Effector memory CD4-positive, alpha-beta T cell (primary cell): Measurements from ENCODE around the gene STAB1.

Experiments
- DNase-seq, 3 donors: peaks; one replicate each; pipeline ENCODE4 v3.0.0-alpha.2; 2020
- H3K27ac ChIP-seq: 2 replicates; pipeline ENCODE4 v1.7.0; 2013; ENCODE audit warnings: mild to moderate bottlenecking, low read length, moderate library complexity; ENCODE audit not compliant: insufficient read depth, poor library complexity, severe bottlenecking
- H3K27me3 ChIP-seq: replicated peaks from 2 replicates; pipeline ENCODE4 v1.7.0; 2013; ENCODE audit warnings: mild to moderate bottlenecking, low read length; ENCODE audit not compliant: insufficient read depth, control insufficient read depth, poor library complexity, severe bottlenecking
- H3K36me3 ChIP-seq: 2 replicates; pipeline ENCODE4 v1.7.0; 2013; ENCODE audit warnings: mild to moderate bottlenecking, low read length, moderate library complexity; ENCODE audit not compliant: control insufficient read depth, insufficient read depth
- H3K4me1 ChIP-seq: 2 replicates; pipeline ENCODE4 v1.7.0; 2013; ENCODE audit warnings: low read length, mild to moderate bottlenecking; ENCODE audit not compliant: control insufficient read depth, insufficient read depth, poor library complexity, severe bottlenecking
- H3K4me3 ChIP-seq: 2 replicates; pipeline ENCODE4 v1.7.0; 2013; ENCODE audit warnings: low read length, low read depth, mild to moderate bottlenecking; ENCODE audit not compliant: insufficient read depth, poor library complexity, severe bottlenecking
- H3K9me3 ChIP-seq: 2 replicates; pipeline ENCODE4 v1.7.0; 2013; ENCODE audit warnings: mild to moderate bottlenecking, low read length, moderate library complexity; ENCODE audit not compliant: control insufficient read depth

Gene STAB1

GRCh38 chr3:52461874-52462273, 33.3 kb upstream of the STAB1 start:
- Histone ChIP-seq H3K36me3 (peaks cover 36% of the 10 kb centered on the region), H3K4me1 (peaks cover under 1% of the 10 kb centered on the region), H3K4me3 (no peak overlapping the region), H3K27me3 (no peaks in the 10 kb centered on the region), H3K9me3 (no peaks in the 10 kb centered on the region), H3K27ac (no peak overlapping the region)
- no peak for DNase-seq

- Histone ChIP-seq H3K27ac (no peak overlapping the region), H3K9me3 (no peaks in the 10 kb centered on the region), H3K36me3 (peaks cover 34% of the 10 kb centered on the region), H3K4me1 (no peaks in the 10 kb centered on the region), H3K27me3 (no peaks in the 10 kb centered on the region), H3K4me3 (no peak overlapping the region)
- no peak for DNase-seq
These were observed 31.7 kb upstream of the STAB1 start for GRCh38 chr3:52463416-52463815.

GRCh38 chr3:52468336-52468735, 26.8 kb upstream of the STAB1 start:
- Histone ChIP-seq H3K27ac (no peak overlapping the region), H3K4me3 (no peak overlapping the region), H3K36me3 (peaks cover 42% of the 10 kb centered on the region), H3K4me1 (no peaks in the 10 kb centered on the region), H3K9me3 (no peaks in the 10 kb centered on the region), H3K27me3 (no peaks in the 10 kb centered on the region)
- no peak for DNase-seq

- DNase-seq, result no peak
- Histone ChIP-seq H3K9me3 (no peaks in the 10 kb centered on the region), H3K36me3 (peaks cover 48% of the 10 kb centered on the region), H3K27me3 (no peaks in the 10 kb centered on the region), H3K27ac (no peak overlapping the region), H3K4me3 (no peak overlapping the region), H3K4me1 (no peaks in the 10 kb centered on the region)
These were observed 26.1 kb upstream of the STAB1 start for GRCh38 chr3:52469001-52469400.

- no peaks in the 10 kb centered on the region for H3K9me3 ChIP-seq
- H3K4me3 ChIP-seq, result no peak overlapping the region
These were observed 24.2 kb upstream of the STAB1 start for GRCh38 chr3:52470920-52471319.

GRCh38 chr3:52471371-52472238, 23.5 kb upstream of the STAB1 start:
- Histone ChIP-seq H3K4me1 (no peaks in the 10 kb centered on the region), H3K9me3 (no peaks in the 10 kb centered on the region), H3K27ac (no peak overlapping the region), H3K4me3 (no peak overlapping the region), H3K36me3 (peaks cover 62% of the 10 kb centered on the region), H3K27me3 (no peaks in the 10 kb centered on the region)
- DNase-seq, result no peak

More at GRCh38 chr3:52470920-52471319, 24.2 kb upstream of the STAB1 start:
- H3K27me3 ChIP-seq, result no peaks in the 10 kb centered on the region
- no peak overlapping the region for H3K27ac ChIP-seq
- DNase-seq, result no peak
- peaks cover 55% of the 10 kb centered on the region for H3K36me3 ChIP-seq
- H3K4me1 ChIP-seq, result no peaks in the 10 kb centered on the region

- no peak for DNase-seq
- Histone ChIP-seq H3K9me3 (no peaks in the 10 kb centered on the region), H3K4me3 (no peak overlapping the region), H3K4me1 (no peaks in the 10 kb centered on the region), H3K27me3 (no peaks in the 10 kb centered on the region), H3K27ac (no peak overlapping the region), H3K36me3 (peaks cover 67% of the 10 kb centered on the region)
These were observed 22.7 kb upstream of the STAB1 start for GRCh38 chr3:52472239-52473000.

- Histone ChIP-seq H3K4me3 (no peak overlapping the region), H3K27me3 (no peaks in the 10 kb centered on the region), H3K9me3 (no peaks in the 10 kb centered on the region), H3K4me1 (no peaks in the 10 kb centered on the region), H3K36me3 (peaks cover 71% of the 10 kb centered on the region), H3K27ac (no peak overlapping the region)
- no peak for DNase-seq
These were observed 22.1 kb upstream of the STAB1 start for GRCh38 chr3:52473026-52473425.

- H3K4me1 ChIP-seq, result no peaks in the 10 kb centered on the region
- no peaks in the 10 kb centered on the region for H3K27me3 ChIP-seq
- H3K36me3 ChIP-seq, result peaks cover 96% of the 10 kb centered on the region
- no peak for DNase-seq
- H3K4me3 ChIP-seq, result no peak overlapping the region
- H3K9me3 ChIP-seq, result no peaks in the 10 kb centered on the region
- no peak overlapping the region for H3K27ac ChIP-seq
These were observed 17.9 kb upstream of the STAB1 start for GRCh38 chr3:52477076-52477795.

GRCh38 chr3:52477796-52478095, 17.4 kb upstream of the STAB1 start:
- no peak for DNase-seq
- no peaks in the 10 kb centered on the region for H3K4me1 ChIP-seq
- no peak overlapping the region for H3K4me3 ChIP-seq
- no peaks in the 10 kb centered on the region for H3K27me3 ChIP-seq
- H3K27ac ChIP-seq, result no peak overlapping the region
- peaks cover 94% of the 10 kb centered on the region for H3K36me3 ChIP-seq
- H3K9me3 ChIP-seq, result no peaks in the 10 kb centered on the region
